CD4-positive, alpha-beta memory T cell (primary cell): ENCODE data around the gene HINT3. TPM values are rescaled to one million over a fixed set of nuclear protein-coding genes. Genes with fewer than 3 reads are reported as not detected.
"Not testable (repeated sequence)": the region's sequence is repeated elsewhere in the genome, so short reads cannot be mapped to it uniquely, and the experiment has no call there.

ENCODE experiments used
- CTCF ChIA-PET: fragments of 350-600 bp; sonication (Branson Sonifier 250); formaldehyde crosslinking; loops from one replicate; lab custom pipeline; 2021; ENCODE audit warnings: inconsistent platforms; ENCODE audit not compliant: partially characterized antibody; lab: Charles Lee
- POLR2A ChIA-PET: fragments of 350-600 bp; sonication (Branson Sonifier 250); formaldehyde crosslinking; loops from one replicate; lab custom pipeline; 2021; ENCODE audit not compliant: partially characterized antibody; lab: Charles Lee
- DNase-seq, 5 donors: peaks; one replicate each; pipeline versions ENCODE4 v3.0.0 to v3.0.0-alpha.2; 2020 to 2022; ENCODE audit warnings: mixed read lengths in 1 of 5
- H3K27ac ChIP-seq: one replicate; pipeline ENCODE4 v1.7.0; 2013; ENCODE audit warnings: low read depth, low read length
- H3K27me3 ChIP-seq: 2 replicates; pipeline ENCODE4 v1.7.0; 2013; ENCODE audit warnings: mild to moderate bottlenecking, low read length, moderate library complexity; ENCODE audit not compliant: insufficient read depth
- H3K36me3 ChIP-seq: 2 replicates; pipeline ENCODE4 v1.7.0; 2013; ENCODE audit warnings: mild to moderate bottlenecking, low read length, moderate library complexity; ENCODE audit not compliant: insufficient read depth
- H3K4me1 ChIP-seq: 2 replicates; pipeline ENCODE4 v1.7.0; 2013; ENCODE audit warnings: mild to moderate bottlenecking, low read length, moderate library complexity; ENCODE audit not compliant: insufficient read depth
- H3K4me3 ChIP-seq, 2 donors: one replicate each; pipeline ENCODE4 v1.7.0; 2013; ENCODE audit warnings: low read length in 2 of 2, mild to moderate bottlenecking in 1 of 2
- H3K9me3 ChIP-seq, 2 donors: one replicate each; pipeline ENCODE4 v1.7.0; 2013; ENCODE audit warnings: low read length in 2 of 2, control low read depth in 1 of 2; ENCODE audit not compliant: control insufficient read depth in 1 of 2
- H3K27ac Mint-ChIP-seq, 7 donors: one replicate each; pipeline ENCODE4 v1.8.0; 2020 to 2021; ENCODE audit warnings: mixed read lengths in 7 of 7, mild to moderate bottlenecking in 6 of 7, inconsistent platforms in 3 of 7, moderate library complexity in 3 of 7
- H3K27me3 Mint-ChIP-seq, 2 donors: one replicate each; pipeline ENCODE4 v1.8.0; 2020 to 2021; ENCODE audit warnings: mixed read lengths in 2 of 2
- H3K36me3 Mint-ChIP-seq, 2 donors: one replicate each; pipeline ENCODE4 v1.8.0; 2020 to 2021; ENCODE audit warnings: mixed read lengths in 2 of 2, inconsistent platforms in 1 of 2, mild to moderate bottlenecking in 1 of 2
- H3K4me1 Mint-ChIP-seq, 4 donors: one replicate each; pipeline ENCODE4 v1.8.0; 2020 to 2021; ENCODE audit warnings: mixed read lengths in 4 of 4, mild to moderate bottlenecking in 1 of 4
- H3K4me3 Mint-ChIP-seq, 8 donors: one replicate each; pipeline ENCODE4 v1.8.0; 2020 to 2021; ENCODE audit warnings: mixed read lengths in 8 of 8, mild to moderate bottlenecking in 7 of 8, moderate library complexity in 6 of 8, inconsistent platforms in 3 of 8
- H3K9me3 Mint-ChIP-seq, 8 donors: one replicate each; pipeline ENCODE4 v1.8.0; 2020 to 2021; ENCODE audit warnings: mixed read lengths in 8 of 8, mild to moderate bottlenecking in 5 of 8, inconsistent platforms in 3 of 8, moderate library complexity in 1 of 8
- intact Hi-C: fragments of 100-400 bp; cut with micrococcal nuclease; formaldehyde crosslinking; loops from one replicate; pipeline ENCODE4 v1.15.1; 2023
- polyA plus RNA-seq, 2 donors: library from polyadenylated mRNA; unstranded; fragments of 300-500 nt; fragmentation: Illumina TruSeq; gene quantifications; one replicate each; pipeline ENCODE4 v1.2.3, GENCODE V29; 2021
- total RNA-seq, 2 experiments: library from RNA; stranded (reverse); gene quantifications; one replicate each; pipeline ENCODE4 v1.2.3, GENCODE V29; 2021

HINT3 gene
- 10 to 100 TPM; 10.6 to 12.7 TPM for total RNA-seq
- 1 to 10 TPM; 8.1 to 9.6 TPM for polyA plus RNA-seq

- H3K9me3 Mint-ChIP-seq: no peaks in the 10 kb centered on the region
- H3K27ac Mint-ChIP-seq: no peak within 1 kb of the TSS
- H3K4me1 ChIP-seq: peaks cover 44% of the 10 kb centered on the region
- H3K36me3 Mint-ChIP-seq: peaks cover 0 to 10% of the 10 kb centered on the region in 2 donors
- H3K27ac ChIP-seq: peak within 1 kb of the TSS; percentile 95
- ChIA-PET CTCF (interaction anchor here (0.6 to 8.2 kb wide), 64 partner anchors 8 to 1560 kb away, joined by 3 to 118 read pairs (median 6); partner anchors contain the start of genes HDDC2, HEY2, NCOA7 and TRMT11), POLR2A (interaction anchor here (0.6 to 7.3 kb wide), 28 partner anchors 9 to 655 kb away, joined by 3 to 133 read pairs (median 4); partner anchors contain the start of genes HDDC2, NCOA7 and TRMT11)
- intact Hi-C loops: loop anchor here (1.0 to 2.0 kb wide), 7 partner anchors 30 to 1311 kb away; partner anchors contain the start of gene TRMT11
- no peaks in the 10 kb centered on the region for H3K27me3 ChIP-seq
- H3K27me3 Mint-ChIP-seq: no peaks in the 10 kb centered on the region
- H3K36me3 ChIP-seq: no peaks in the 10 kb centered on the region
- peaks cover 3 to 25% (median 7%) of the 10 kb centered on the region in 4 donors for H3K4me1 Mint-ChIP-seq
- peak within 1 kb of the TSS; percentile 60 to 94 for H3K4me3 ChIP-seq
- peak within 1 kb of the TSS in 2 of 8 donors; percentile 66 to 67 for H3K4me3 Mint-ChIP-seq
- peak; percentile 96 to 98 (median 97) for DNase-seq
- H3K9me3 ChIP-seq: no peaks in the 10 kb centered on the region
Measured at GRCh38 chr6:125956506-125957390, at the start of gene HINT3. TSS of gene HINT3 (plus strand) at chr6:125956770. CDS start at chr6:125956978, 208 bp downstream.

DNA sequence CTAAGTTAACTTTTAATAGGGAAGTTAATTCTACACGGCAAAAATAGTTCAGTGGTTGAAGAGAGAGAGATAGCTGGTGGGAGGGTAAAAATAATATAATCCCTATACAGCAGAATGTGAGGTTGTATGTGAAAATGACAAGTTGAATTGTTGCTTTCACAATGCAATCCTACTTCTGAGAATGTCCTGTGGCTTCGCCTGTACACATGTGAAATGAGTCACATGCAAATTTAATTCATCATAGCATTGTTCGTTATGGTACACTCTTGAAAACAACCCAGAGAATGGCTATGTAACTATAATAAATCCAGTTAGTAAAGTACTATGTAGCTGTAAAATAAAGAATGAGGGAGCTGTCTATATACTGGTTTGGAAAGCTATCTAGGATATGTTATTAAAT is 46.0 kb upstream of the HINT3 start:
- no peak overlapping the region for H3K27ac ChIP-seq
- peaks cover 4% of the 10 kb centered on the region for H3K36me3 ChIP-seq
- no peak overlapping the region for H3K4me3 Mint-ChIP-seq
- no peaks in the 10 kb centered on the region for H3K9me3 Mint-ChIP-seq
- ChIA-PET POLR2A (interaction anchor here (2.6 kb wide), 1 partner anchor 120 kb away, joined by 8 read pairs; the partner anchor contains the start of gene NCOA7), CTCF (interaction anchor here (0.8 to 2.0 kb wide), 2 partner anchors 8 to 129 kb away, joined by 4 to 6 read pairs; no protein-coding TSS in a partner anchor)
- no peak for DNase-seq
- peaks cover under 1 to 8% (median 3%) of the 10 kb centered on the region in 4 donors for H3K4me1 Mint-ChIP-seq
- H3K27me3 Mint-ChIP-seq: no peaks in the 10 kb centered on the region
- no peaks in the 10 kb centered on the region for H3K27me3 ChIP-seq
- H3K4me1 ChIP-seq: no peaks in the 10 kb centered on the region
- peak overlapping the region in 1 of 7 donors; percentile 7 for H3K27ac Mint-ChIP-seq
- H3K4me3 ChIP-seq: no peak overlapping the region
- H3K36me3 Mint-ChIP-seq: peaks cover 23 to 48% of the 10 kb centered on the region in 2 donors
- intact Hi-C loops: no loop called here
- H3K9me3 ChIP-seq: no peaks in the 10 kb centered on the region

- H3K27ac ChIP-seq: not testable (repeated sequence)
- POLR2A ChIA-PET: interaction anchor here (2.6 kb wide), 1 partner anchor 120 kb away, joined by 8 read pairs; the partner anchor contains the start of gene NCOA7
Measured at GRCh38 chr6:125911051-125911451, 45.5 kb upstream of the HINT3 start.

GRCh38 chr6:125912430-125912829 is 44.1 kb upstream of the HINT3 start:
- intact Hi-C loops, H3K4me3 ChIP-seq, H3K27me3 Mint-ChIP-seq, H3K9me3 Mint-ChIP-seq, H3K4me1 ChIP-seq, H3K27me3 ChIP-seq, H3K36me3 ChIP-seq, H3K9me3 ChIP-seq, H3K27ac ChIP-seq, H3K4me1 Mint-ChIP-seq, DNase-seq, H3K4me3 Mint-ChIP-seq: not testable (repeated sequence)
- POLR2A ChIA-PET: interaction anchor here (2.6 kb wide), 1 partner anchor 122 kb away, joined by 8 read pairs; the partner anchor contains the start of gene NCOA7
- Mint-ChIP-seq H3K36me3 (peaks cover 24 to 54% of the 10 kb centered on the region in 2 donors), H3K27ac (peak overlapping the region in 2 of 7 donors; percentile 1 to 26)
- CTCF ChIA-PET: interaction anchor here (1.3 kb wide), 1 partner anchor 59 kb away, joined by 3 read pairs; no protein-coding TSS in a partner anchor

More at GRCh38 chr6:125911051-125911451, 45.5 kb upstream of the HINT3 start:
- H3K27me3 ChIP-seq, intact Hi-C loops, H3K9me3 Mint-ChIP-seq, H3K4me1 Mint-ChIP-seq, H3K9me3 ChIP-seq, H3K36me3 ChIP-seq, H3K4me3 ChIP-seq, H3K27ac Mint-ChIP-seq, H3K4me1 ChIP-seq, H3K27me3 Mint-ChIP-seq, DNase-seq, H3K4me3 Mint-ChIP-seq: not testable (repeated sequence)
- CTCF ChIA-PET: interaction anchor here (2.0 kb wide), 1 partner anchor 129 kb away, joined by 6 read pairs; no protein-coding TSS in a partner anchor
- peaks cover 26 to 52% of the 10 kb centered on the region in 2 donors for H3K36me3 Mint-ChIP-seq

DNA sequence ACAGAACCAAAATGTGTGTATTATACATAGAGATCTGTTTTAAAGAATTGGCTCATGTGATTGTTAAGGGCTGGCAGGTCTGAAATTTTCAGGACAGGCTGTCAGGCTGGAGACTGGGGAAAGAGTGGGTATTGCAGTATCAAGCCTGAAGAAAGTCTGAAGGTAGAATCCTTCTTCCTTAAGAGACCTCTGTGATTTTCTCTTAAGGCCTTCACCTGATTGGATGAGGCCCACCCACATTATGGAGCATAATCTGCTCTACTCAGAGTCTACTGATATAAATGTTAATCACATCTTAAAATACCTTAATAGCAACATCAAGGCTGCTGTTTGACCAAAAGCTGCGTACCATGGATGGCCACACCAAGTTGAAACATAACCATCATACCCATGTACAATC is 43.4 kb upstream of the HINT3 start:
- CTCF ChIA-PET: interaction anchor here (1.0 to 8.5 kb wide), 5 partner anchors 8 to 121 kb away, joined by 4 to 65 read pairs (median 4); partner anchors contain the start of gene HINT3
- no peak overlapping the region for H3K4me3 ChIP-seq
- no peaks in the 10 kb centered on the region for H3K9me3 ChIP-seq
- no peaks in the 10 kb centered on the region for H3K36me3 ChIP-seq
- POLR2A ChIA-PET: no interaction called here
- DNase-seq: no peak
- no peaks in the 10 kb centered on the region for H3K9me3 Mint-ChIP-seq
- intact Hi-C loops: no loop called here
- H3K4me1 Mint-ChIP-seq: peaks cover 7 to 10% (median 8%) of the 10 kb centered on the region in 4 donors
- H3K27ac ChIP-seq: no peak overlapping the region
- peaks cover 18 to 58% of the 10 kb centered on the region in 2 donors for H3K36me3 Mint-ChIP-seq
- no peaks in the 10 kb centered on the region for H3K27me3 Mint-ChIP-seq
- no peak overlapping the region for H3K4me3 Mint-ChIP-seq
- H3K27me3 ChIP-seq: no peaks in the 10 kb centered on the region
- H3K4me1 ChIP-seq: peaks cover under 1% of the 10 kb centered on the region
- H3K27ac Mint-ChIP-seq: no peak overlapping the region

- Mint-ChIP-seq H3K36me3 (peaks cover 19 to 59% of the 10 kb centered on the region in 2 donors), H3K4me3 (no peak overlapping the region), H3K27me3 (no peaks in the 10 kb centered on the region), H3K27ac (peak overlapping the region in 2 of 7 donors; percentile 0 to 27), H3K4me1 (peaks cover 12 to 17% (median 16%) of the 10 kb centered on the region in 4 donors), H3K9me3 (no peaks in the 10 kb centered on the region)
- Histone ChIP-seq H3K4me1 (peaks cover 8% of the 10 kb centered on the region), H3K4me3 (no peak overlapping the region), H3K27ac (no peak overlapping the region), H3K36me3 (no peaks in the 10 kb centered on the region), H3K27me3 (no peaks in the 10 kb centered on the region), H3K9me3 (no peaks in the 10 kb centered on the region)
- POLR2A ChIA-PET: interaction anchor here (0.6 to 7.9 kb wide), 2 partner anchors 123 to 263 kb away, joined by 3 to 56 read pairs; partner anchors contain the start of gene NCOA7
- intact Hi-C loops: no loop called here
- CTCF ChIA-PET: interaction anchor here (1.0 to 8.5 kb wide), 6 partner anchors 9 to 123 kb away, joined by 4 to 65 read pairs (median 6); partner anchors contain the start of genes HINT3 and NCOA7
- no peak for DNase-seq
Measured at GRCh38 chr6:125913864-125914351, 42.7 kb upstream of the HINT3 start.
